Caco-2 (cell line): ENCODE results near the gene YWHAH. TPM values are rescaled to one million over a fixed set of nuclear protein-coding genes. Genes with fewer than 3 reads are reported as not detected.

Experiments
- BruUV-seq: library from RNA; stranded (reverse); fragments of 400-500 nt; replicated peaks from 2 replicates; lab custom pipeline; 2021; lab: Mats Ljungman, UMichigan
- CTCF ChIA-PET: fragments of 300-600 bp; sonication (Branson Sonifier 250); formaldehyde crosslinking; loops from one replicate; lab custom pipeline; 2022; ENCODE audit warnings: antibody characterized with exemption; lab: Charles Lee
- POLR2A ChIA-PET: fragments of 300-600 bp; sonication (Branson Sonifier 250); formaldehyde crosslinking; loops from one replicate; lab custom pipeline; 2022; ENCODE audit warnings: antibody characterized with exemption; lab: Charles Lee
- DNase-seq, 2 experiments: peaks; one replicate each; pipeline versions ENCODE4 v3.0.0 to v3.0.0-alpha.2; 2020 to 2022
- H3K27me3 ChIP-seq: replicated peaks from 2 replicates; pipeline ENCODE4 v1.6.0; 2011; ENCODE audit warnings: low read length; ENCODE audit not compliant: control insufficient read depth, insufficient read depth
- H3K36me3 ChIP-seq: 2 replicates; pipeline ENCODE4 v1.5.1; 2011; ENCODE audit warnings: low read length; ENCODE audit not compliant: control insufficient read depth, insufficient read depth
- H3K4me1 ChIP-seq: fragments of 250-450 bp; sonication (Bioruptor Pico); 2 replicates; pipeline ENCODE4 v1.5.1; 2020; ENCODE audit warnings: mild to moderate bottlenecking
- H3K4me3 ChIP-seq: 2 replicates; pipeline ENCODE4 v1.5.1; 2011; ENCODE audit warnings: low read depth, mild to moderate bottlenecking, control low read depth, low read length
- H3K9me3 ChIP-seq: fragments of 250-450 bp; sonication (Bioruptor Pico); 2 replicates; pipeline ENCODE4 v1.5.1; 2020; ENCODE audit warnings: mild to moderate bottlenecking, moderate library complexity
- H3K27ac Mint-ChIP-seq: one replicate; pipeline ENCODE4 v1.8.0; 2022; ENCODE audit warnings: mixed read lengths; ENCODE audit not compliant: unreplicated experiment
- H3K27me3 Mint-ChIP-seq: one replicate; pipeline ENCODE4 v1.8.0; 2022; ENCODE audit warnings: mixed read lengths; ENCODE audit not compliant: insufficient read depth, unreplicated experiment
- H3K36me3 Mint-ChIP-seq: one replicate; pipeline ENCODE4 v1.8.0; 2022; ENCODE audit warnings: mild to moderate bottlenecking, mixed read lengths; ENCODE audit not compliant: insufficient read depth, unreplicated experiment
- H3K4me1 Mint-ChIP-seq: one replicate; pipeline ENCODE4 v1.8.0; 2022; ENCODE audit warnings: low read depth, mixed read lengths; ENCODE audit not compliant: unreplicated experiment
- H3K4me3 Mint-ChIP-seq: one replicate; pipeline ENCODE4 v1.8.0; 2022; ENCODE audit warnings: mild to moderate bottlenecking, moderate library complexity, mixed read lengths; ENCODE audit not compliant: unreplicated experiment
- H3K9me3 Mint-ChIP-seq: one replicate; pipeline ENCODE4 v1.8.0; 2022; ENCODE audit warnings: mixed read lengths; ENCODE audit not compliant: unreplicated experiment
- CTCF ChIP-seq, 2 experiments: fragments of 200-600 bp in 1 of 2; IDR thresholded peaks; 1 replicate in 1 of 2; 2 replicates in 1 of 2; pipeline versions ENCODE4 v1.5.1 to v1.8.0; 2011 to 2022; ENCODE audit warnings: antibody characterized with exemption in 1 of 2, control low read depth in 1 of 2, inconsistent platforms in 1 of 2, low read depth in 1 of 2, low read length in 1 of 2, mild to moderate bottlenecking in 1 of 2, moderate library complexity in 1 of 2; ENCODE audit not compliant: insufficient read depth in 1 of 2, severe bottlenecking in 1 of 2, unreplicated experiment in 1 of 2
- intact Hi-C: fragments of 100-400 bp; cut with micrococcal nuclease; formaldehyde crosslinking; loops from one replicate; pipeline ENCODE4 v1.10.0; 2022; ENCODE audit not compliant: unreplicated experiment
- total RNA-seq: library from RNA; stranded (reverse); gene quantifications from 2 replicates; pipeline ENCODE4 v1.2.3, GENCODE V29; 2022

YWHAH gene
- total RNA-seq, 1 experiment from 2014 or later = 135 TPM

- no peak overlapping the region for H3K4me3 ChIP-seq
- intact Hi-C loops = no loop called here
- Mint-ChIP-seq H3K36me3 (peaks cover 7% of the 10 kb centered on the region), H3K27me3 (no peaks in the 10 kb centered on the region), H3K4me1 (no peaks in the 10 kb centered on the region), H3K4me3 (no peak overlapping the region), H3K9me3 (no peaks in the 10 kb centered on the region), H3K27ac (no peak overlapping the region)
- POLR2A ChIA-PET = no interaction called here
- no peaks in the 10 kb centered on the region for H3K27me3 ChIP-seq
- no TSS peak for BruUV-seq
- TF ChIP-seq CTCF (IDR thresholded peaks at IDR 0.05; ENCODE audit: insufficient read depth in 1 of 2, low read depth in 1 of 2, low read length in 1 of 2, severe bottlenecking in 1 of 2, unreplicated experiment in 1 of 2) = no peak
- DNase-seq = no peak
- no peaks in the 10 kb centered on the region for H3K4me1 ChIP-seq
- H3K36me3 ChIP-seq = no peaks in the 10 kb centered on the region
- no peaks in the 10 kb centered on the region for H3K9me3 ChIP-seq
- CTCF ChIA-PET = no interaction called here
These were observed 3.8 kb upstream of the YWHAH start for GRCh38 chr22:31940506-31940905.

- Histone ChIP-seq H3K36me3 (no peaks in the 10 kb centered on the region), H3K4me1 (peaks cover 9% of the 10 kb centered on the region; the same call in 1 of the 2 replicates), H3K27me3 (no peaks in the 10 kb centered on the region), H3K9me3 (no peaks in the 10 kb centered on the region), H3K4me3 (no peak overlapping the region)
- POLR2A ChIA-PET = interaction anchor here (0.6 kb wide), 1 partner anchor 142 kb away, joined by 3 read pairs; no protein-coding TSS in a partner anchor
- intact Hi-C loops = no loop called here
- peaks cover 9% of the 10 kb centered on the region for H3K36me3 Mint-ChIP-seq
- no peaks in the 10 kb centered on the region for H3K9me3 Mint-ChIP-seq
- CTCF ChIA-PET = no interaction called here
- no peak overlapping the region for H3K27ac Mint-ChIP-seq
- no peaks in the 10 kb centered on the region for H3K27me3 Mint-ChIP-seq
- no peaks in the 10 kb centered on the region for H3K4me1 Mint-ChIP-seq
- TF ChIP-seq CTCF (IDR thresholded peaks at IDR 0.05; ENCODE audit: insufficient read depth in 1 of 2, low read depth in 1 of 2, low read length in 1 of 2, severe bottlenecking in 1 of 2, unreplicated experiment in 1 of 2) = no peak
- DNase-seq = no peak
- H3K4me3 Mint-ChIP-seq = peak overlapping the region; percentile 7
- BruUV-seq = no TSS peak
These were observed 2.2 kb upstream of the YWHAH start for GRCh38 chr22:31942091-31942490.

- Histone ChIP-seq H3K4me3 (peak overlapping the region; percentile 88), H3K4me1 (peaks cover 9% of the 10 kb centered on the region; the same call in 1 of the 2 replicates), H3K36me3 (peaks cover 2% of the 10 kb centered on the region; the same call in 1 of the 2 replicates), H3K9me3 (no peaks in the 10 kb centered on the region), H3K27me3 (no peaks in the 10 kb centered on the region)
- no peak overlapping the region for H3K4me3 Mint-ChIP-seq
- H3K27me3 Mint-ChIP-seq = no peaks in the 10 kb centered on the region
- no peaks in the 10 kb centered on the region for H3K4me1 Mint-ChIP-seq
- intact Hi-C loops = no loop called here
- peaks cover 22% of the 10 kb centered on the region for H3K36me3 Mint-ChIP-seq
- TSS peak; percentile 72 for BruUV-seq
- no peak for TF ChIP-seq CTCF (IDR thresholded peaks at IDR 0.05; ENCODE audit: insufficient read depth in 1 of 2, low read depth in 1 of 2, low read length in 1 of 2, severe bottlenecking in 1 of 2, unreplicated experiment in 1 of 2)
- DNase-seq = no peak
- no peaks in the 10 kb centered on the region for H3K9me3 Mint-ChIP-seq
- CTCF ChIA-PET = no interaction called here
- POLR2A ChIA-PET = interaction anchor here (0.6 kb wide), 1 partner anchor 321 kb away, joined by 3 read pairs; no protein-coding TSS in a partner anchor
- H3K27ac Mint-ChIP-seq = peak overlapping the region; percentile 88
These were observed 943 bp upstream of the YWHAH start for GRCh38 chr22:31943206-31943977.
